Mesenchymal stem cell (in vitro differentiated cells and primary cell): ENCODE data around the gene PAX5.

Source experiments
- DNase-seq: peaks from one replicate; pipeline ENCODE4 v3.0.0-alpha.2; 2013
- H2AFZ ChIP-seq: one replicate; pipeline ENCODE4 v1.6.1; 2013; ENCODE audit warnings: low read depth, mild to moderate bottlenecking, control low read depth, inconsistent platforms, low read length, moderate library complexity
- H2AK5ac ChIP-seq: 2 replicates; pipeline ENCODE4 v1.6.1; 2013; ENCODE audit warnings: low read length, moderate library complexity, mild to moderate bottlenecking, inconsistent platforms; ENCODE audit not compliant: severe bottlenecking
- H2BK120ac ChIP-seq: one replicate; pipeline ENCODE4 v1.6.1; 2013; ENCODE audit warnings: low read depth, mild to moderate bottlenecking, inconsistent platforms, low read length, moderate library complexity
- H2BK12ac ChIP-seq, 2 experiments: one replicate each; pipeline ENCODE4 v1.6.1; 2013; ENCODE audit warnings: inconsistent platforms in 2 of 2, low read length in 2 of 2, mild to moderate bottlenecking in 2 of 2, moderate library complexity in 2 of 2, control low read depth in 1 of 2
- H2BK15ac ChIP-seq: one replicate; pipeline ENCODE4 v1.6.1; 2013; ENCODE audit warnings: mild to moderate bottlenecking, low read depth, inconsistent platforms; ENCODE audit not compliant: poor library complexity, severe bottlenecking
- H2BK5ac ChIP-seq: 2 replicates; pipeline ENCODE4 v1.6.1; 2013; ENCODE audit warnings: low read depth, mild to moderate bottlenecking, low read length, control low read depth, inconsistent platforms; ENCODE audit not compliant: poor library complexity, severe bottlenecking
- H3K14ac ChIP-seq, 2 experiments: one replicate each; pipeline ENCODE4 v1.6.1; 2013; ENCODE audit warnings: inconsistent platforms in 2 of 2, low read length in 2 of 2, control low read depth in 1 of 2, mild to moderate bottlenecking in 1 of 2, moderate library complexity in 1 of 2
- H3K18ac ChIP-seq, 2 experiments: one replicate each; pipeline ENCODE4 v1.6.1; 2013; ENCODE audit warnings: inconsistent platforms in 2 of 2, low read length in 2 of 2, control low read depth in 1 of 2, low read depth in 1 of 2, mild to moderate bottlenecking in 1 of 2
- H3K23ac ChIP-seq, 2 experiments: one replicate each; pipeline ENCODE4 v1.6.1; 2013; ENCODE audit warnings: inconsistent platforms in 2 of 2, low read length in 2 of 2, mild to moderate bottlenecking in 2 of 2, moderate library complexity in 2 of 2, control low read depth in 1 of 2
- H3K27ac ChIP-seq: 2 replicates; pipeline ENCODE4 v1.5.1; 2013; ENCODE audit warnings: mild to moderate bottlenecking, moderate library complexity, low read length, control low read depth, inconsistent platforms; ENCODE audit not compliant: poor library complexity, severe bottlenecking
- H3K27me3 ChIP-seq, 2 experiments: 2 replicates each; pipeline versions ENCODE4 v1.6.1 to v1.7.0; 2013; ENCODE audit warnings: low read length in 2 of 2, mild to moderate bottlenecking in 2 of 2, moderate library complexity in 2 of 2, control low read depth in 1 of 2, inconsistent platforms in 1 of 2; ENCODE audit not compliant: control insufficient read depth in 1 of 2, insufficient read depth in 1 of 2
- H3K36me3 ChIP-seq, 2 experiments: 2 replicates each; pipeline versions ENCODE4 v1.6.1 to v1.7.0; 2013; ENCODE audit warnings: low read length in 2 of 2, control low read depth in 1 of 2, inconsistent platforms in 1 of 2, low read depth in 1 of 2, mild to moderate bottlenecking in 1 of 2; ENCODE audit not compliant: insufficient read depth in 2 of 2, control insufficient read depth in 1 of 2
- H3K4ac ChIP-seq, 2 experiments: one replicate each; pipeline ENCODE4 v1.6.1; 2013; ENCODE audit warnings: inconsistent platforms in 2 of 2, low read length in 2 of 2, mild to moderate bottlenecking in 2 of 2, moderate library complexity in 2 of 2, control low read depth in 1 of 2, low read depth in 1 of 2
- H3K4me1 ChIP-seq: 2 replicates; pipeline ENCODE4 v1.6.1; 2013; ENCODE audit warnings: low read depth, low read length, control low read depth; ENCODE audit not compliant: control insufficient read depth, insufficient read depth
- H3K4me2 ChIP-seq: 2 replicates; pipeline ENCODE4 v1.6.1; 2013; ENCODE audit warnings: low read length, mild to moderate bottlenecking, inconsistent platforms; ENCODE audit not compliant: poor library complexity, severe bottlenecking
- H3K4me3 ChIP-seq, 2 experiments: 2 replicates each; pipeline versions ENCODE4 v1.5.1 to v1.7.0; 2013; ENCODE audit warnings: low read length in 2 of 2, mild to moderate bottlenecking in 2 of 2, control low read depth in 1 of 2, low read depth in 1 of 2; ENCODE audit not compliant: insufficient read depth in 1 of 2
- H3K79me1 ChIP-seq: replicated peaks from 2 replicates; pipeline ENCODE4 v1.6.1; 2013; ENCODE audit warnings: mild to moderate bottlenecking, control low read depth, low read length, inconsistent platforms; ENCODE audit not compliant: poor library complexity, severe bottlenecking
- H3K9ac ChIP-seq: 2 replicates; pipeline ENCODE4 v1.7.0; 2013; ENCODE audit warnings: mild to moderate bottlenecking, low read length, moderate library complexity
- H3K9me3 ChIP-seq: 2 replicates; pipeline ENCODE4 v1.7.0; 2013; ENCODE audit warnings: mild to moderate bottlenecking, low read length; ENCODE audit not compliant: control insufficient read depth
- H4K8ac ChIP-seq: one replicate; pipeline ENCODE4 v1.6.1; 2013; ENCODE audit warnings: inconsistent platforms, mild to moderate bottlenecking, low read length, moderate library complexity
- H4K91ac ChIP-seq: one replicate; pipeline ENCODE4 v1.6.1; 2013; ENCODE audit warnings: mild to moderate bottlenecking, low read length, inconsistent platforms
- WGBS: methylation state at CpG from one replicate; pipeline ENCODE4 v1.1.7; 2013; ENCODE audit warnings: mixed read lengths; 5-methylcytosine and 5-hydroxymethylcytosine counted together

The PAX5 gene

DNA sequence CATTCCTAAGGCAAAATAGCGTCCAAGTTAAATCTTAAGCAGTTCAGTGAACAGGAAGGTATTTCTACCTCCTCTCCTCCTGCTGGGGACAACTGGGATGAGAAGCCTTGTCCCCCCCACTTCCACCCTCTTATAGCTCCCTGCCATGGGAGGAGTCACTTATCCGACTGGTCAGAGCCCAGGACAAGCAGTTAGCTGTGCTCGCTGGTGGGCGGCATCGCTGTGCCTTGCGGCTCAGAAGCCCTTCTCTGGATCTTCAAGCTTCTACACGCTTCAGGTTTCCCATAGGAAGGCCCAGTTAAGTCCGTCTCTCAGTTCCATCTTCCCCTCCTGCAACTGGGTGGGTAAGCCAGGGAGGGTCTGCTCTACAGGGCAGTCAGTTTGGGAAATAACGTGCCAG lies 77.2 kb downstream of the PAX5 start:
- Histone ChIP-seq H3K27ac (no peak overlapping the region), H3K18ac (no peak overlapping the region), H3K23ac (no peak overlapping the region), H3K4me2 (no peak overlapping the region), H3K27me3 (peaks cover 49 to 93% of the 10 kb centered on the region in 2 experiments), H2AFZ (no peak overlapping the region), H2AK5ac (no peak overlapping the region), H2BK120ac (no peak overlapping the region), H4K8ac (no peak overlapping the region), H3K9me3 (peaks cover 5% of the 10 kb centered on the region), H3K4me1 (no peaks in the 10 kb centered on the region), H3K79me1 (no peaks in the 10 kb centered on the region), H3K4me3 (no peak overlapping the region), H3K14ac (no peak overlapping the region), H3K9ac (no peak overlapping the region), H2BK15ac (no peak overlapping the region), H3K4ac (no peak overlapping the region), H2BK5ac (no peak overlapping the region), H4K91ac (no peak overlapping the region), H3K36me3 (no peaks in the 10 kb centered on the region), H2BK12ac (no peak overlapping the region)
- 35% methylated on average over 8 of the region's 9 CpGs for WGBS
- DNase-seq, result no peak

DNA sequence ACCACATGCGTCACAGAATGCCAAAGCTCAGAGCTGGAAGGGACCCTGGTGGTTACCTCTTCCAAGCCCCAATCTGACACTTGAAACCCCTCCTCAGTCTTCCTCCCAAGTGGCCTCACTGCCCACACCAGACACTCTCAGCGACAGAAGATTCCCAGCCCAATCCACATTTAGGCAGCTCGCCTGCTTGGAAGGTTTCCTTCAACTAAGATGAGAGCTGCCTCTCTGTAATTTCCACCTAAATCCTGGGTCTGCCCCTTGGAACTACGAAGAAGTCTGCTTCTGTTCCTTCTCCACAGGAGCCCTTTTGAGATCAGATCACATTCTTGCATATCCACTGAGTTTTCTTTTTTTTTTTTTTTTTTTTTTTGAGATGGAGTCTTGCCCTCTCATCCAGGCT lies 83.7 kb downstream of the PAX5 start:
- no peak overlapping the region for H2BK5ac ChIP-seq
- H3K9me3 ChIP-seq, result no peaks in the 10 kb centered on the region
- H3K27ac ChIP-seq, result no peak overlapping the region
- no peak overlapping the region for H3K14ac ChIP-seq
- no peak overlapping the region for H3K4me2 ChIP-seq
- H3K36me3 ChIP-seq, result no peaks in the 10 kb centered on the region
- no peak overlapping the region for H3K9ac ChIP-seq
- no peak overlapping the region for H2BK120ac ChIP-seq
- no peak overlapping the region for H2BK12ac ChIP-seq
- H3K79me1 ChIP-seq, result no peaks in the 10 kb centered on the region
- H3K4me3 ChIP-seq, result no peak overlapping the region
- 70% methylated on average over 4 of the region's 4 CpGs for WGBS
- H2BK15ac ChIP-seq, result no peak overlapping the region
- no peak overlapping the region for H4K8ac ChIP-seq
- no peak overlapping the region for H4K91ac ChIP-seq
- no peak for DNase-seq
- no peak overlapping the region for H2AFZ ChIP-seq
- H3K4ac ChIP-seq, result no peak overlapping the region
- H2AK5ac ChIP-seq, result no peak overlapping the region
- no peaks in the 10 kb centered on the region for H3K4me1 ChIP-seq
- H3K18ac ChIP-seq, result no peak overlapping the region
- H3K23ac ChIP-seq, result no peak overlapping the region
- peaks cover 43 to 77% of the 10 kb centered on the region in 2 experiments for H3K27me3 ChIP-seq

DNA sequence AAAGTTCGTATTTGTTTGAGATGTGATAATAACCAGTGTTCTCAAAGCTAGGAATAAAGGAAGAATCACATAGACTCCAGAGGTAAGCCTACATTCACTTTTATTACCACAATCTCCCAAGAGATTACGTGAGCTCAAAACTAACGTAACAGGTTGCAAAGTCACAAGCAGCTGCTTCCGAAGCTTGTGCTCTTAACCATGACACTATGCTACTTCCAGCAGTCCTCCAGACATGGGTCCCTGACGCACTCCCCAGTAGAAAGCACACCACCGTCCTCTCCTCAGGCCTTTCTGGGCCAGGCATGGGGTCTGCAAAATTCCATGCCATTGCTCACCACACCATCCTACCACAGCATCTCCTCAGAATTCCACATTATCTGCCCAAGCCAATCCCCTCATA lies 84.6 kb downstream of the PAX5 start:
- Histone ChIP-seq H3K23ac (no peak overlapping the region), H4K91ac (no peak overlapping the region), H3K14ac (no peak overlapping the region), H3K4me1 (no peaks in the 10 kb centered on the region), H2BK5ac (no peak overlapping the region), H3K9ac (no peak overlapping the region), H3K4me3 (no peak overlapping the region), H3K36me3 (no peaks in the 10 kb centered on the region), H3K4ac (no peak overlapping the region), H2AFZ (no peak overlapping the region), H2BK120ac (no peak overlapping the region), H3K27ac (no peak overlapping the region), H2BK12ac (no peak overlapping the region), H3K4me2 (no peak overlapping the region), H2BK15ac (no peak overlapping the region), H3K18ac (no peak overlapping the region), H2AK5ac (no peak overlapping the region), H3K9me3 (no peaks in the 10 kb centered on the region), H4K8ac (no peak overlapping the region), H3K27me3 (peaks cover 48 to 75% of the 10 kb centered on the region in 2 experiments), H3K79me1 (no peaks in the 10 kb centered on the region)
- 81% methylated on average over 5 of the region's 6 CpGs for WGBS
- DNase-seq, result no peak

DNA sequence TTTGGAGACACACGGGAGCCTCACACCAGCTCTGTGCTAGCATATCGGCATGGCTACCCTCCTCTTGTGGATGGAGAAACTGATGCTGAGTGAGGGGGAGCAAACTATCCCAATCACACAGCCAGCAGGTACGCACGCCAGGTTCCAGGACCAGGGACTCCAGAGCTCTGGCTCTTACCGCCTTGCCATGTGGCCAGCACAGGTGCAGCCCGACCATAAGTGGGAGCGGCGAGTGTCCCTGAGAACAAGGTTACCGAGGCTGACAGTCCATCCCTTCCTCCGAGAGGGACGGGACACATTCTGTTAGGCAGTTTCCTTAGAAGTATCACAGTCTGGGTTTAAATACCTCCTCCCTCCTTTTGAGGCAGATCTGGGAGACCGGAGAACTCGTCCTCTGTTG lies 86.0 kb downstream of the PAX5 start:
- Histone ChIP-seq H3K4me1 (no peaks in the 10 kb centered on the region), H2BK12ac (no peak overlapping the region), H3K9ac (no peak overlapping the region), H4K8ac (no peak overlapping the region), H3K18ac (no peak overlapping the region), H3K4me2 (no peak overlapping the region), H3K4ac (no peak overlapping the region), H3K27me3 (peaks cover 53 to 75% of the 10 kb centered on the region in 2 experiments), H3K36me3 (no peaks in the 10 kb centered on the region), H3K79me1 (no peaks in the 10 kb centered on the region), H2BK120ac (no peak overlapping the region), H3K4me3 (peak overlapping the region in 1 of 2 experiments; percentile 41), H2AK5ac (no peak overlapping the region), H4K91ac (no peak overlapping the region), H3K27ac (no peak overlapping the region), H2AFZ (no peak overlapping the region), H2BK15ac (no peak overlapping the region), H3K23ac (no peak overlapping the region), H2BK5ac (no peak overlapping the region), H3K14ac (peak overlapping the region in 1 of 2 experiments; percentile 39), H3K9me3 (no peaks in the 10 kb centered on the region)
- DNase-seq, result no peak
- WGBS, result 77% methylated on average over 10 of the region's 13 CpGs
